ENCODE results near the gene ARID5B.

Gene ARID5B

DNA sequence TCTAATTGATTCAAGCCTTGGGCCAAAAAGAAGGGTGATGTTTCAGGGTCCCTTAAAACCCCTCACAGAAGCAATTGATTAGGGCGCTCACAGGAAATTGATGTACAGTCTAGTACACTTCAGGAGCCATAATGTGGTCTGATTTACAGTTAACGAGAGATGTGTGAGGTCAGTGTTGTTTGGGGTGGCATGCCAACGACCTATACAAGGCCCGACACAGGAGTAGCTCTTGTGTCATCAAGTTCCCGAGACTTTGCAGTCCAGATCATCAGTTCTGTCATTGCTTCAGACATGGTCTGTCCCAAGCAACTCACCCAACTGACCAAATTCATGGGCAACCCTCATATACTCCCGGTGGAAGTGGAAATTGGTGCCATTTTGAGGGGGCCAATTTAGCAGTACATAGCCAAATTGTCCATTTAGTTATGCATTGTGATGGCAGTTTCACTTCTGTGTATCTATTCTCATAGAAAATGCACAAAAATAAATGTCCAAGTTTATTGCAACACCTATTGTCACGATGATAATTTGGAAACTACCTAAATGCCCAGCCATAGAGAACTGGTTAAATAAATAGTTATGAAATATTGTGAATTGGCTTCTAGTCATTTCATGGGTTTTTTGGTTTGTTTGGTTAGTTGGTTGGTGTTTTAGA lies 18.0 kb upstream of the ARID5B start:
- no peak for DNase-seq

DNA sequence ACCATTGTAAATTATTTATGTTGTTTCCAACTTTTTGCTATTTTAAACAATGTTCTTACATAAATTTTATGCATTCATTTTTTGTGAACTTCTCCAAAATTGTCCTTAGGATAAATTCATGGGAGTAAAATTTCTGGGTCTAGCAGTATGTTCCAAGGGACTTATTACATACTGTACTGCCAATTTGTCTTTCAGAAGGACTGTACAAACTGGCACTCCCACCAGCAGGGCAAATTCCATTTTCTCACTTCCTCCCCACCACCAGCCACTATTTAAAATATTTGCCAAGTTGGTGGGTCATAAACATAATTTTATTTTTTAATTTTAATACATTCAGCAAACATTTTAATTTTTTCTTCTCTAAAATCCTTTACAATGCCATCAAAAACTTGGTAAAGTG lies 13.7 kb upstream of the ARID5B start:
- DNase-seq, result no peak

DNA sequence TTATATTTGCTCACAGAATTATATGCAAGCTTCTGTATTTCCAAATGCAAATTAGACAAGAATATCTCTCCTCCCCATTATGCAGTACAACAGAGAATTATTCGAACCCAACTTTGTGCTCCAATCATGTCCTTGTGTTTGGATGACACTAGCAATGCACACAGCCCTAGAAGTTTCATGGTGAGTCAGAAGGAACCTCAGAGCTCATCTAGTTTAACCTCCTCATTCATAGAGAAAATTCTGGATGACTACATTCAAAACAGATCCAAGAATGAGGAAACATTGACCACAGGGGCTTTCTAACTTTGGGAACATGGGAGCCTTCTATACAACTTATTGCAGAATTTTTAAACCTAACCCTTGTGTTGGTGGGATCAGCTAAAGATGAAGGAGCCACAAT lies 12.8 kb upstream of the ARID5B start:
- no peak for DNase-seq

DNA sequence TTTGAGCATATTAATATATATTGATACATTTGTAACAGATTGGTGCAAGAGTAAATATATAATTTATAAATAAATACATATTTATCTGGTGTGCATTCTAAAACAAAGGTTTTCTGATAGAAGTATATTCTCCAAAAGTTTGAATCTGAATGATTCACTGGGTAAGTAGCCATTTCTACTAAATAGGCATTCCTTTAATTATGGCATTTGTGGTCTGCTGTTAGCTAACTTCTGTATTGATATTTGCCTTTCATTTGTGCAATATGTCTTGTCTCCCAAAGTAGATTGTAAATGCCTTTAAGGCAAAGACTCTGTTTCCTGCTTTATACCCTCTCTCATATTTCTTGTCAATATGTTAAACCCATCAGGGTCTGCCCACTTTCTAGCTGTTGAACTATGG lies 11.1 kb upstream of the ARID5B start:
- no peak for DNase-seq

DNA sequence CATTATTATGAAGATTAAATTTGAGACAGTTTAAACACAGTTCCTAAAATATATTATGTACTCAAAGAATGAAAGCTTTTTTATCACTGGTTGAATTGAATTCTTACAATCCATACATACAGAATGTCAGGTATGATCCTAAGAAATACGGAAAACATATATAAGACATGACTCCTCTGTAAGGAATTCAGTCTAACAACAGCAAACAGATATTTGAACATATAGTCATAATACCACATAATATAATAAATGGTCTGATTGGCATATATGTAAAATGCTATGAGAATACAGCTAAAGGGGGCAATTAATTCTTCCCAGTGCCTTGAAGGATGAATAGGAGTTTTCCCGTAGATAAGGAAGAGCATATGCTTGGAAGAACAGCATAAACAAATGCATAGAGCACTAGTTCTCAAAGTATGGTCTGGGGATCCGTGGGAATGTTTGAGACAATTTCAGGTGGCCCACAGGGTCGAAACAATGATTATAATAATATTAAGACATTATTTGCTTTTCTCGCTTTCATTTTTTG lies 10.6 kb upstream of the ARID5B start:
- no peak for DNase-seq

DNA sequence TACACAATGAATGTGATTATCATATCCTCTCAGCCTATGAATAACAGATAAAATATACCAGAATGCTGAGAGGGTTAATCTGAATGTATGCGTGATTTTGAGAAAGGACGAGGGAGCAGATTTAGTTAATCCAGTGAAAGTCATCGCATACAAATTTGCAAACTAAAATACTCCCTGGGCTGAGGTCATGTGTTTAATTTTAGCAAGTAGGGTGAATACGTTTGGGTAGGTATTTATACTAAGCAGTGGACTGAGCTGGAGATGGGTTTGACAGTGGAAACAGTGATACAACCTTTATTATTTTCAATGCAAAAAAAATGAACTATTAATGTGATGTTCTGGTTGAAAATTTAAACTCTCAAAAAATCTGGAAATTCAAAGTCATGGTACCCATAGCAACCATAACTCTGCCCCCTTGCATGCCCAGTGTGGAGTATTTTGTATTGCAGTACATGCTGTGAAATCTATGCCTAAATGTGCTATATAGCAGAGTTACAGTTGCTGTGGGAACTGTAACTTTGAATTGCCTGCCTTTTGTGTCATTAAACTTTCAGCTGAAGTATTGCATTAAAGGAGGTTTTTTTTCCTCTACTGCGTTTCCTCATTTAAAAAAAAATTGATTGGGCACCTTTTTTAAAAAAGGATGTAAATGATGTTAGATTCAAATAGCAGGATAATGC lies 9.5 kb upstream of the ARID5B start:
- DNase-seq, result no peak

DNA sequence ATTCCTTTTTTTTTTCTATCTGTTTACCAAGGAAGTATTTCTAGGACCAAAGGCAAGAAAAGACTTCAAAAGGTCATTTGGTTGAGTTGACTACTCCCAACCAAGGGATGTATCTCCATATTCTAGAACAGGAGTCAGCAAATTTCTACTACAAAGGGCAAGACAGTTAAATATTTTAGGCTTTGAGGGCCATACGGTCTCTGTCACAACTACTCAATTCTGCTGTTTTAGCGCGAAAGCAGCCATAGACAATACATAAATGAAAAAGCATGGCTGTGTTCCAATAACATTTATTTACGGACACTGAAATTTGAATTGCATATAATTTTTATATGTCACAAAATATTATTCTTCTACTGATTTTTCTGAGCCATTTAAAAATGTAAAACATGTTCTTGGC lies 8.5 kb upstream of the ARID5B start:
- DNase-seq, result no peak

DNA sequence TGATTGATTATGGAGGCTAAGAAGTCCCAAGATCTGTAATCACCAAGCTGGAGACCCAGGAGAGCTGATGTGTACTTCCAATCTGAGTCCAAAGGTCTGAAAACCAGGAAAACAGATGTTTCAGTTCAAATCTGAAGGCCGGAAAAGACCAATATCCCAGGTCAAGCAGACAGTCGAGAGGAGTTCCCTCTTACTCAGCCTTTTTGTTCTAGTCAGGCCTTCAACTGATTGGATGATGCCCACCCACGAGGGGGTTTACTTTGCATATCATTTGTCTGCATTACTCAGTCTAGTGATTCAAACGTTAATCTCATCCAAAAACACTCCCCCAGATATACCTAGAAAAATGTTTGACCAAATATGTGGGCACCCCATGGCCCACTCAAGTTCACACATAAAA lies 7.4 kb upstream of the ARID5B start:
- DNase-seq, result no peak

DNA sequence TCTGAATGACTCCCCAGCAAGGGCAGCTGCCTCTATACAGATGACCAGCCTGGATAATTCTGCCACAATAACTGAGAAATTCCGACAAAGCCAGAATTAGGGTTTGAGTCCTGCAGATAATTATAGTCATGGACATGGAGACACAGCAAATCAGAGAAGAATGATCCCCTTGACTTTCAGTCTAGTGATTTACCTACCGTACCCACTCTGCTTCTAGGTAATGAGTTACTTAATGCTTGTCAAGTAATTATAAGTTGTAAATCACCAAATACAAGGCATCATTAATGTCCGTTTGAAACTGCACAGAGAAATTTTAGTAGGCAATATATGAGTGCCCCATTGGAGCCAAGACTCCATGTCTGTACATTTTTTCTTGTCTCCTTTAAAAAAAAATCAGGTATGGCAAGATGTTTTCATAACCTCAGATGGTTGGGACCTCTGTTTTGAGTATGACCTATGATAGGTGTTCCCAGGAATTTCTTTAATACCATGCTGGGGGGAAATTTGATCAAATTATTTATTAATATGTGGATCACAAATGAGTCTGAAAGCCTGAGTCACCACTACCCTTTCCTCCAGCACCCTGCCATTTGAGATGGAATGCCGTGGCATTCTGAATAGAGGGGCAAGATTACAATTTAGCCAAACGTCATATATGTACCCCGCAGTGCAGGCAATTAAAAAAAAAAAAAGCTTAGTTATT lies 5.5 kb upstream of the ARID5B start:
- no peak for DNase-seq

DNA sequence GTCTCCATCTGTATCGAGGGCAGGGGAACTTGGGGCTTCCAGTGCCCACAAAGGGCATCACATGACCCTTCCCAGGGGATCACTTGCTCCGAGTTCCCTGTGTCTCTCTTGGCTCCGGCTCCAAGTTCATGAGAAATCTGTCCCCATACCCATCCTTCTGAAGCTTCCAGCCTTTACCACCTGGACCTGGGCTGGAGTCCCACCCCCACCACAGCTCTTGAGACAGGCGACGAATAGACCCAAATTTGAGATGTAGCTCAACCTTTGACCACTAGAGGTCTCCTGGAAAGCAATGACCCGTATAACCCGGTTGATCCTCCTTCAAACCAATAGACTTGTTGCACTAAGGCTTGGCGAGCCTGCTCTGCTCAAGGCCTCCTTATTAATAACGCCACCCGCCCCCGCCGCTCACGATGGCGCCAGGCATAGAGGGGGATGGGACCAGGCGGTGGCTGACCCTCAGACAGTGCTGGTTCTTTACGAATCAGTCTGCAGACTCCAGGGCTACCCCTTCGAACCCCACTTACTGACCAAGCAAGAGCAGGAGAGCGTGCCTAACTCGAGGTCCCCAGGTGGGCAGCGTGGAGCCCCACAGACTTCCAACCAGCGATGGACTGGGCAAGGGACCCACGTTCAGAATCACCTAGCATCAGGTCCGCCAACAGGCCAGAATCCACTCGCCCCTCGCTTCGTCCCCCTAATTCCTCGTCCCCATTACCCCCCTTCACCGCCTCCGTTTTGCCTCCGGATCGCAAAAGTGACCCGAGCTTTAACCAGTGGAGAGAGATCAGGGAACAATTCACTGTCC lies 4.4 kb upstream of the ARID5B start:
- DNase-seq, result no peak

DNA sequence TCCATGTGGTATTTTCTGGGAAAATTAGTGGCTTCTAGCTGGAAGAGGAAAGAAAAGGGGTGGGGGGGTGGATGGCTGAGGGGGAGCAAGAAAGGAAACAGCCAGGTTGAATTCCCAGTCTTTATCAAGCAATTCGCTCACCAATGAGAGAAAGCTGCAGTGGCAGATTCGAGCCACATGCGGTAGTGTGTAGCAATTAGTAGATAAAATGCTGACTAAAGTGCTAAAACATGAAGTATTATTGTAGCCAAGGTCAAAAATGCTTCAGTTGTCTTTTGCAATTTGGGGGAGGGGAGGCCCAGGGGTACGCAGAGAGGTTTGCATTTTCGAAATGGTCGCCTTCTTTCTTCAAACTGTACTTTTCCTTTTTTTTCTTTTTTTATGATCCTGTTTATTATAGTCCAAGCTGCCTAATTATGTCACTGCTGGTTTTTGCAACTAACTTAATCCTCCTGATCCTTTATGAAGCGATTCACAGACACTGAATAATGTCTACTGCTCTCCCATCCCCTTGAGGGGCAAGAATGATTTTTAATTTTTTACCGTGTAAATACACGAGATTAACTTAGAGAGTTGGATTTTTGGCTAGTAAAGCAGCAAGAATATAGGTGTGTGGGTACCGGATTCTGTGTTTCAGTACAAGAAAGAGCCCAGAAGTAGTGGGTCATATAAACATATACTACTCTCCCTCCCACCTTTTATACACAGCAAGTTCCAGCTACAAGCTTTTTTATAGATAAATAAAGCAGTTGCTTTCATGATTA lies 3.6 kb upstream of the ARID5B start:
- no peak for DNase-seq

DNA sequence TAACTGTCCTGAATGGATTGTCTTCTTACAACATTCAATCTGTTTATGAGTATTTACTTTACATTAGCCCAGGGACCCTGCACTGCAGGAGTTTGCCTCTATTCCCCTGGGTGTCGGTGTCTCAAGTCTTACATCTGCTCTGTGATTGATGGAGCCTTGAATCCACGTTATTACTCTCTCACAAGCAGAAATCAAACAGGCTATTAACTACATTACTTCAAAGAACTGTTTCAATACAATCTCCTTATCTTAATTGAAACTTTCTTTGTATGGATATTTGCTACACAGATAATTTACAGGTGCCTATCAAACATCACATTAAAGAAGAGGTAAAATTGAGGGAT lies 3.1 kb upstream of the ARID5B start:
- no peak for DNase-seq

DNA sequence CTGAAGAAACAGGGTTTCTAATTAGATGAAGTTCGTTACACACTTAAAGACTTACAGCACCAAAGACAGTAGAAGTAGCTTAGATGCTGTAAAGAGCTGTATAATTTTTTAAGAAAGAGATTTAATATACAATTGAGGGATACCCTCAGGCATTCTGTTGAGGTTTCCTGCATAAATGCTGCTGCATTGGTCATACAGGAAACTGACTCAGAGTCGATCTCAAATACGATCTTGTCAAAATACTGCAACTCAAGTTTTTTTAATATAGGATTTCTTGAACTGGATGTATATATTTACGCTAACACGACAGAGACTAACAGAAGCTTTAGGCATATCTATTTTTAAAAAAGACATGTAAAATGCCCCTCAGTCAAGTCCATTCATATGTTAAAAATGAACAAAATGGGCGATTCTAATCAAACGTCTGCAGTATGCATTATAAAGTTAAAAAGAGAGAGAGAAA lies 2.4 kb upstream of the ARID5B start:
- DNase-seq, result no peak

DNA sequence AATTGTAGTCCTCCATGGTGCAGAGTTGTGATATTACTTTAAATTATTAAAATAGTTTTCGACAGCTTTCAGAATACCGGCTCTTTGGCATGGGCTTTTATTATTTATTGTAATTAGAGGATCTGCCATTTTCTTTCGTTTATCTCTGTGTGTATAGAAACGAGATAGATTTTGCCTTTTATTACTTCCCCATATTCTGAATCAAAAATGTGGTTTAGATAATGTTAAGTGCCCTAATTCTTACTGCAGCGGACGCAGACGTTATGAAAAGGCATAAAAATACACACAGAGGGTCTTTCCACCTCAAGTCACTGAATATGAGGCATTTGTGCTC lies 1.9 kb upstream of the ARID5B start:
- DNase-seq, result no peak

DNA sequence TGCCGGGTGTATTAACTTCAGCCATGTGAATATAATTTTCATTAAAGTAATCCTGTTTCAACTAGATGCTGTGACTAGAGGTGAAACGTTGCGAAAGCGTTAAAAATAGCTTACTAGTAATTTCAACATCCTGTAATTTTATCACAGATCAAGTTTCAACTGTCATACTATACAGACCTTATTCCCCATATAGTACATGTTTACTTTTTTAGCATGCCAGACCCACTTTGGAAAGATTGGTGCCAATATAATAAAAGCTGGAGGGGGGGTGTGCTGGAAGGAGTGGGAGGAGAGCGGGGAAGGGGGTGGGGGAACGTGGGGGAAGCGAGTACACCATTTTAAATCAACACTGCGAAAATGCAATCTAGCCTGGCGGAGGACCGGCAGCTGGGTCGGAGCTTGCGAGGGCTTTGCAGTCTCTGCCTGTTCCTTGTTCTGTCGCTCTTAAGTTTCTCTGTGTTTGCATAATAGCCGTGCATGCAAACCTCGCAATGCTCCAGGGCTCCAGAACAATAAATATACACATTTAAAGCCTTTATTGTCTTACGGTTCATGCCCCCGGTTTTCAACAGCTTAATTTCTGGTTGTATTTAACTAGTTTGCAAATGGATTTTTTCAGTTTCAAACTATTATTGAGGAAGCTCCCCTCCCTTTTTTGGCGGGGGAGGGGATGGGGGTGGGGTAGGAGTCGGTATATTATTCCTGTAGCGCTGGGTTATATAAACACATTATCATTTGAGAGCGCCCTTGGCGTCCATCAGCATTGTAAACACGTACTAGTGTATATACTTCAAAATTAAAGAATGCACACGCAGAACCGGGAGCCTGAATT lies 1.3 kb upstream of the ARID5B start:
- no peak for DNase-seq

DNA sequence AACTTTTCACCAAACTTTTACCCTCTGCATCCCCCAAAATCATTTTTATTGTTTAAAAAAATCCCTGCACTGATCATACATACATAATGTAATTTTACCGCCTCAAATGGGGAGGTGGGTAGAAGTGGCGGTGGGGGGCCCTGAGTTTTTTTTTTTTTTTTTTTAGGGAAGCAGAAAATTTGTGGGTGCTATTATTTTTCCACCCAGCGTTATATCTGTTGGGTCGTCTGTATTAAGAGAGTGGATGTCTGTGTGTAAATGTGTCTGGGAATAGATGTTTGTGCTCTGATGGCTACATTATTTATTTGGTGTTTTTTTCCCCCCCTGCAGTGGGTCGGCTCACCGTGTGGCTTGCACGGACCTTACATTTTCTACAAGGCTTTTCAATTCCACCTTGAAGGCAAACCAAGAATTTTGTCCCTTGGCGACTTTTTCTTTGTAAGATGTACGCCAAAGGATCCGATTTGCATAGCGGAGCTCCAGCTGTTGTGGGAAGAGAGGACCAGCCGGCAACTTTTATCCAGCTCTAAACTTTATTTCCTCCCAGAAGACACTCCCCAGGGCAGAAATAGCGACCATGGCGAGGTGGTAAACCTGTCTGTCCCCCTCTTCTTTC lies 438 bp downstream of the ARID5B start:
- no peak for DNase-seq

DNA sequence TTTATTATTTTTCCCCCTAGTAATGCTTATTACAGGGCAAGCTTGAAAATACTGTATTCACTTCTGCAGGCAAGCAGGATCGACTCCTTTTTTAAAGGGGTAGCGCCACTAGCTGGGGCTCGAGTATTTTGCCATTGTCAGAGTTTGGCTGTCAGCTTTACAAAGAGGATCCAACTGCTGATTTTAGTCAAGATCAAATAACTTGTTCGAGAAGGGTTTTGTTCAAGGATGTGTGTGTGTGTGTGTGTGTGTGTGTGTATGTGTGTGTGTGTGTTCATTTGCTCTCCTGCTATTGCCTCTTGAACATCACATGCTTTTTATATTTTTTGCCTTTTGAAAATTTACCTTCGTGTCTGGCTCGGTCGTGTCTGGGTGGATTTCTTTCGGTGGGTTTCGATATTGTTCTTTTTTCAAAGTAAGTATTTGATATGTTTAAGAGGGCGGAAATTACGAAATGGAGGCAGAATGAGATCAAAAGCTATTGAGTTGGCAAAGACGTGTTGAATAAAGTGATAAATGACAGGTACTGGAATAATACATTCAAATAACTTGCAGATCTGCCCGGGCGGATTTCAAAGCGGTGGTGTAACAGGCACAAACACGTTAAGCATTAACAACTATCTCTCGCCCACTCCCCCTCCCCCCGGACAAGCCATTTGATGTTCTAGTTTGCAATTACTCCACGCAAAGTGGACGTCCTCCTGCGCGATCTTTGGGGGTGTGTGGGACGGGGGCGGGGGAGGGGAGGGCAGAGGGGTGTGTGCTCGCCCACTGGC lies 1.1 kb downstream of the ARID5B start:
- no peak for DNase-seq

DNA sequence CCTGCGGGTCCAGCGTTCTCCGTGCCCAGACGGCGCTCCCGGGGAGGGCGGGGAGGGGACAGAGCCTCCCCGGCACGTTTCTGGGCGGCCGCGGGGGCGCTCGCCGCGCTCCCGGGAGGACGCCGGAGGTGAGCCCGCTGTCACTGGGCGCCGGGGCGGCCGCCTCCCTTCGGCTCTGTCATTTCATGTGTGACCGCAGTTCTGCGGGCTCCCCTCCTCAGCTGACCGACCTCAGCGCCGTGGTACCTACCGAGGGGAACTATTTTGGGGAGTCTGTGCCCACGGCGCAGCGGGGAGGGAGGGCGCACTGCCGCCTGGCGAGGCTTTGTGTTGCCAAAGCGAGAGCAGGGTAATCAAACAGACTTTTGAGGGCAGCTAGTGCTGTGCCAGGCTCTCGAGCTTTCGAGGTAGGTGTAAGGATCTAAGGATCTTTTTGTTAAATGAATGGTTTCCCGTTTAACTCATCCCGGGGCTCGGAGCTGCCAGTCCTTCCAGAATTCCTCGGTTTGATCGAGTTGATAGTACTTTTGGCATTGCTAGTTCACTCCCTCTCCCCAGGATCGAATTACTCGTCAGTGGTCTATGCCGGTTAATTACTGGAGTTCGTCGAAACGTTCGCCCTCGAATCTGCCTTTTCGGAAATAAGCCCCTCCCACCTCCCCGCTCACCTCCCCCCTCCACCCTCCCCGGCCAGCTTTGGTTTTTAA lies 1.9 kb downstream of the ARID5B start:
- DNase-seq, result no peak

DNA sequence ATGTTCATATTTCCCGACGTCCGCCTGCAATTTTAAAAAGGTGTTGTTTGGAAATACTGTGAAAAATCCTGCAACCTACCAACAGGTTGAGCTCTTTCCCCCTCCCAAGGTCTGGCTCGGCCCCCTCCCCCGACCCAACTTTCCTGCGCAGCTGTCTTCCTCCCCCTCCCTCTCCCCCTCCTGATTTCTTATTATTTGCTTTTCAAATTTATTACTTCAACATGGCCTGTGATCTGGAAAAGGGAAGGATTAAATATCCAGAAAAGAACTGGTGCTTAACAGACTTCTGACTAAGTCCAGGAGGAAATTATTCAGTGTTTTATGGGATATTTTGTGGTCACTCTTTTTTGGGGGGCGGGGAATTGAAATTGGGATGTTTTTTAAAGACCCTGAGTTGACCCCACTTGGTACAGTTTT lies 2.4 kb downstream of the ARID5B start:
- DNase-seq, result no peak
